A673 (cell line): Measurements from ENCODE around the gene RAB3D. TPM values are rescaled to one million over a fixed set of nuclear protein-coding genes. Genes with fewer than 3 reads are reported as not detected.

ENCODE experiments used
- BruUV-seq: library from RNA; stranded (reverse); fragments of 400-500 nt; replicated peaks from 2 replicates; lab custom pipeline; 2021; lab: Mats Ljungman, UMichigan
- CTCF ChIA-PET: fragments of 300-600 bp; sonication (Branson Sonifier 250); formaldehyde crosslinking; loops from one replicate; lab custom pipeline; 2022; ENCODE audit warnings: antibody characterized with exemption; lab: Charles Lee
- POLR2A ChIA-PET: fragments of 300-600 bp; sonication (Branson Sonifier 250); formaldehyde crosslinking; loops from one replicate; lab custom pipeline; 2022; ENCODE audit warnings: antibody characterized with exemption; ENCODE audit not compliant: low non-redundant PET; lab: Charles Lee
- DNase-seq: peaks from one replicate; pipeline ENCODE4 v3.0.0-alpha.2; 2015; ENCODE audit warnings: low spot score
- H3K27ac ChIP-seq: fragments of 200-600 bp; sonication (generic); 2 replicates; pipeline ENCODE4 v1.5.1; 2016; ENCODE audit warnings: mixed run types, low read depth, mild to moderate bottlenecking, mixed read lengths, antibody characterized with exemption, low read length; ENCODE audit not compliant: poor library complexity, severe bottlenecking
- H3K27me3 ChIP-seq: fragments of 200-600 bp; sonication (generic); replicated peaks from 2 replicates; pipeline ENCODE4 v1.6.1; 2017; ENCODE audit warnings: mixed run types, low read depth, mild to moderate bottlenecking, mixed read lengths, antibody characterized with exemption, low read length; ENCODE audit not compliant: insufficient read depth, poor library complexity
- H3K36me3 ChIP-seq: fragments of 200-600 bp; sonication (generic); 2 replicates; pipeline ENCODE4 v1.6.1; 2016; ENCODE audit warnings: mixed run types, mild to moderate bottlenecking, mixed read lengths, antibody characterized with exemption, low read length; ENCODE audit not compliant: insufficient read depth, poor library complexity, severe bottlenecking
- H3K4me1 ChIP-seq: fragments of 200-600 bp; sonication (generic); 2 replicates; pipeline ENCODE4 v1.6.1; 2017; ENCODE audit warnings: mixed run types, mild to moderate bottlenecking, mixed read lengths, antibody characterized with exemption, low read length; ENCODE audit not compliant: insufficient read depth, poor library complexity, severe bottlenecking
- H3K4me3 ChIP-seq: fragments of 200-600 bp; sonication (generic); 2 replicates; pipeline ENCODE4 v1.5.1; 2016; ENCODE audit warnings: low read depth, mixed run types, mild to moderate bottlenecking, mixed read lengths, low read length; ENCODE audit not compliant: poor library complexity, severe bottlenecking
- H3K9me3 ChIP-seq: fragments of 200-600 bp; sonication (generic); 2 replicates; pipeline ENCODE4 v1.6.1; 2016; ENCODE audit warnings: mixed run types, low read depth, mild to moderate bottlenecking, mixed read lengths, antibody characterized with exemption, low read length; ENCODE audit not compliant: poor library complexity, severe bottlenecking
- EZH2 ChIP-seq: fragments of 200-600 bp; sonication (generic); IDR thresholded peaks from 2 replicates; pipeline ENCODE4 v1.6.1; 2017; ENCODE audit warnings: borderline replicate concordance, low read depth, mild to moderate bottlenecking, mixed read lengths, antibody characterized with exemption, low read length; ENCODE audit not compliant: poor library complexity, severe bottlenecking
- intact Hi-C: fragments of 100-400 bp; cut with micrococcal nuclease; formaldehyde crosslinking; loops from one replicate; pipeline ENCODE4 v1.10.0; 2022; ENCODE audit not compliant: unreplicated experiment
- total RNA-seq: library from RNA; stranded (reverse); gene quantifications from 2 replicates; pipeline ENCODE4 v1.2.3, GENCODE V29; 2021
- TF ChIP-seq, protein P1 (sequence below): fragments of 300-800, 200-600 bp; sonication (generic); conservative IDR thresholded peaks from 2 replicates; pipeline ENCODE4 v1.5.1; 2017; ENCODE audit warnings: low read depth, mild to moderate bottlenecking, antibody characterized with exemption, low read length, moderate library complexity, mixed read lengths

Gene RAB3D
- total RNA-seq, 1 experiment from 2014 or later, result 25.4 TPM

DNA sequence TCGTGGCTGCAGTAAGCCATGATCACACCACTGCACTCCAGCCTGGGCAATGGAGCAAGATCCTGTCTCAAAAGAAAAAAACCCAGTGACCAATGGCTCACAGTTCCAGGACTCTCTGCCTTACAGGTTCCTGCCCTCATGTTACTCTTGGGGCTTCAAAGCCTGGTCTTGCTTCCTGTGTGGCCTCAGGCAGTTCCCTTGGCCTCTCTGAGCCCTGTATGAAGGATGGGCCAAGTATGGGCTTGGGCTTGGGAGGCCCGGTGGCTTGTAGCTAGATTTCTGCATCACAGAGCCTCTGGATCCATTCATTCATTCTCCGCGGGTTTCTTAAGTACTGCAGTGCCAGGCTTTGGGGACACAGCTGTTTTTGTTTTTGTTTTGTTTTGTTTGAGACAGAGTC is 44.3 kb downstream of the RAB3D start:
- Histone ChIP-seq H3K4me3 (no peak overlapping the region), H3K36me3 (no peaks in the 10 kb centered on the region), H3K4me1 (no peaks in the 10 kb centered on the region), H3K27ac (no peak overlapping the region), H3K27me3 (no peaks in the 10 kb centered on the region), H3K9me3 (no peaks in the 10 kb centered on the region)
- CTCF ChIA-PET, result no interaction called here
- no TSS peak for BruUV-seq
- POLR2A ChIA-PET, result no interaction called here
- no peak for DNase-seq
- TF ChIP-seq, protein P1, sequence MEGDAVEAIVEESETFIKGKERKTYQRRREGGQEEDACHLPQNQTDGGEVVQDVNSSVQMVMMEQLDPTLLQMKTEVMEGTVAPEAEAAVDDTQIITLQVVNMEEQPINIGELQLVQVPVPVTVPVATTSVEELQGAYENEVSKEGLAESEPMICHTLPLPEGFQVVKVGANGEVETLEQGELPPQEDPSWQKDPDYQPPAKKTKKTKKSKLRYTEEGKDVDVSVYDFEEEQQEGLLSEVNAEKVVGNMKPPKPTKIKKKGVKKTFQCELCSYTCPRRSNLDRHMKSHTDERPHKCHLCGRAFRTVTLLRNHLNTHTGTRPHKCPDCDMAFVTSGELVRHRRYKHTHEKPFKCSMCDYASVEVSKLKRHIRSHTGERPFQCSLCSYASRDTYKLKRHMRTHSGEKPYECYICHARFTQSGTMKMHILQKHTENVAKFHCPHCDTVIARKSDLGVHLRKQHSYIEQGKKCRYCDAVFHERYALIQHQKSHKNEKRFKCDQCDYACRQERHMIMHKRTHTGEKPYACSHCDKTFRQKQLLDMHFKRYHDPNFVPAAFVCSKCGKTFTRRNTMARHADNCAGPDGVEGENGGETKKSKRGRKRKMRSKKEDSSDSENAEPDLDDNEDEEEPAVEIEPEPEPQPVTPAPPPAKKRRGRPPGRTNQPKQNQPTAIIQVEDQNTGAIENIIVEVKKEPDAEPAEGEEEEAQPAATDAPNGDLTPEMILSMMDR, result no peak
- TF ChIP-seq EZH2, result no peak
- intact Hi-C loops, result loop anchor here (2.0 to 10.0 kb wide), 3 partner anchors 150 to 290 kb away; no protein-coding TSS in a partner anchor

DNA sequence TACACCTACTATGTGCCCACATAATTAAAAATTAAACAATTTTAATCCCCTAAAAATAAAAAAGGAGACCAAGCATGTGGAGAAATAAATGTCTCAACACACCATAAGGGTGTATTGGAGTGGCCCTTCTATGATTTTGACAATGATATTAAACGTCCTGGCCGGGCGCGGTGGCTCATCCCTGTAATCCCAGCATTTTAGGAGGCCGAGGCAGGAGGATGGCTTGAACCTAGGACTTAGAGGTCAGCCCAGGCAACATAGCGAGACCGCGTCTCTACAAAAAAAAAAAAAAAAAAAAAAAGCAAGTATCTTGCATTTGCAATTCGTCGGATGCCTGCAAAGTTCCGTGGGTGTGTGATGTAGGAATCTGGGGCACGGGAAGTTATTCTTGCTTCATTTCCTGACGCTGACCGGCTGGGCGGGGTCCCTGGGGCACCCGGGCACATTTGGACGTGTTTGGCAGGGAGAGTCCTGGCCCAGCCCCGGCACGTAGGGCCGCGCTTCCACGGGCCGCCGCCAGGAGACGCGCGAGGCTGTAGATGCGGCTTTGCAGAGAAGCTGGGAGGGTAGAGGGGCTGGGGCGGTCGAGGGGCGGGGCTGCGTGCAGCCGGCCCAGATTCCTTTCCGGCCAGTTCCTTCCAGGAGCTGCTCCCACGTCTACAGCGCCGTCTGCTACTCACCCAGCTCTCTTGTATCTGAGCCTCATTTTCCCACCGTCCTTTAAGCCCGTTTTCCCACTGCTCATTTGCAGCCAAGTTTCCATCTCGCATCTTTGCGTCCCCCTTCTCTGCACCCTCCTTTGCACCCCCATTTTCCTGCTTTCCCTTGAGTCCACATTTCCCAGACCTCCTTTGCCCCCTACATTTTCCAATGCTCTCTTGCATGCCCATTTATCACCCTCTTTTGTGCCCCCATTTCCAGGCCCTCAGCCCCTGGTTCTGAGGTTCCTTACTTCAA is 45.7 kb downstream of the RAB3D start:
- BruUV-seq, result no TSS peak
- H3K36me3 ChIP-seq, result no peaks in the 10 kb centered on the region
- peak overlapping the region; percentile 33 for H3K4me3 ChIP-seq
- no peaks in the 10 kb centered on the region for H3K4me1 ChIP-seq
- intact Hi-C loops, result loop anchor here (2.0 to 10.0 kb wide), 4 partner anchors 89 to 291 kb away; partner anchors contain the start of gene EPOR
- POLR2A ChIA-PET, result interaction anchor here (0.7 to 0.8 kb wide), 2 partner anchors 46 to 81 kb away, joined by 4 read pairs; no protein-coding TSS in a partner anchor
- CTCF ChIA-PET, result interaction anchor here (0.5 to 1.1 kb wide), 15 partner anchors 12 to 189 kb away, joined by 3 to 18 read pairs (median 5); partner anchors contain the start of genes CCDC159, ELAVL3, SWSAP1 and TMEM205
- TF ChIP-seq EZH2, result no peak
- TF ChIP-seq, protein P1, result peak; percentile 99
- H3K27ac ChIP-seq, result peak overlapping the region; percentile 24
- no peaks in the 10 kb centered on the region for H3K9me3 ChIP-seq
- DNase-seq, result peak; percentile 95
- H3K27me3 ChIP-seq, result no peaks in the 10 kb centered on the region

DNA sequence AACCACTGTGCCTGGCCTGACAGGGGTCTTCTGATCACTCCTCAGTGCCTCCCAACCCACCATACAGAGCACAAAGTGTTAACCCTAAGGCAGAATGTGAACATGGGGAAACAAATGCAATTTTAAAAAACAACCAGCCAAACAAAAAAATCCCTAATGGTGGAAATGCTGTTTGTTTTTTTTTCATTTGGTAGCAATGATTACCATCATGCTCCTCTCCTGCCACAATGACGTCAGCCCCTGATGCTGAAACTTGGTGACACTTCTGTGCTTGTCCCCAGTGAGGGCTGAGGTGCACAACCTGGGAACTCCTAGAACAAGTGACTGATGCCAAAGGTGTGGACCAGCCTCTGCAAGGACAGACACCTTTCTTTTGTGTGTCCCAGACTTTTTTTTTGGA is 47.5 kb downstream of the RAB3D start:
- H3K27ac ChIP-seq, result no peak overlapping the region
- TF ChIP-seq, protein P1, result no peak
- no peak for TF ChIP-seq EZH2
- DNase-seq, result no peak
- no peaks in the 10 kb centered on the region for H3K27me3 ChIP-seq
- no peaks in the 10 kb centered on the region for H3K9me3 ChIP-seq
- H3K4me3 ChIP-seq, result no peak overlapping the region
- ChIA-PET POLR2A (no interaction called here), CTCF (interaction anchor here (0.7 kb wide), 1 partner anchor 158 kb away, joined by 8 read pairs; no protein-coding TSS in a partner anchor)
- no peaks in the 10 kb centered on the region for H3K4me1 ChIP-seq
- H3K36me3 ChIP-seq, result no peaks in the 10 kb centered on the region
- intact Hi-C loops, result loop anchor here (5.0 to 10.0 kb wide), 3 partner anchors 90 to 293 kb away; partner anchors contain the start of gene EPOR
- BruUV-seq, result no TSS peak
